ENCODE measurements around the gene KPNA3. TPM values are rescaled to one million over a fixed set of nuclear protein-coding genes. Genes with fewer than 3 reads are reported as not detected.

KPNA3 gene
- total RNA-seq, 1 donor from 2014 or later = 5.9 TPM

- Histone ChIP-seq H3K4me1 (peaks cover 0 to 3% of the 10 kb centered on the region in 2 donors), H3K27me3 (no peaks in the 10 kb centered on the region), H3K27ac (no peak overlapping the region), H3K36me3 (peaks cover 0 to 6% of the 10 kb centered on the region in 2 donors), H3K4me3 (no peak overlapping the region), H3K9me3 (no peaks in the 10 kb centered on the region)
- no peak for DNase-seq (ENCODE audit: low spot score in 2 of 2)
- intact Hi-C loops (cut with DNase I) = loop anchor here (5.0 to 10.0 kb wide), 2 partner anchors 242 to 389 kb away; partner anchors contain the start of gene SPRYD7
- TF ChIP-seq CTCF (IDR thresholded peaks at IDR 0.05) = no peak
These were observed 99.2 kb downstream of the KPNA3 start for GRCh38 chr13:49693191-49693733.

GRCh38 chr13:49690995-49691784, 101.3 kb downstream of the KPNA3 start, which contains the start of gene EBPL:
TSS of gene EBPL (minus strand) at chr13:49691486. CDS start at chr13:49691424, 62 bp downstream.
- Histone ChIP-seq H3K4me3 (peak within 1 kb of the TSS; percentile 84 to 93), H3K27ac (peak within 1 kb of the TSS; percentile 66 to 88), H3K9me3 (no peaks in the 10 kb centered on the region), H3K36me3 (no peaks in the 10 kb centered on the region), H3K4me1 (peaks cover 0 to 3% of the 10 kb centered on the region in 2 donors), H3K27me3 (no peaks in the 10 kb centered on the region)
- no peak for TF ChIP-seq CTCF (IDR thresholded peaks at IDR 0.05)
- peak; percentile 72 to 95 for DNase-seq (ENCODE audit: low spot score in 2 of 2)
- intact Hi-C loops (cut with DNase I) = loop anchor here (1.0 to 10.0 kb wide), 4 partner anchors 102 to 391 kb away; partner anchors contain the start of genes RCBTB1 and SPRYD7

GRCh38 chr13:49690133-49690994, 102.1 kb downstream of the KPNA3 start:
- Histone ChIP-seq H3K36me3 (no peaks in the 10 kb centered on the region), H3K4me3 (peak overlapping the region; percentile 84 to 93), H3K27ac (peak overlapping the region; percentile 66 to 88), H3K4me1 (peaks cover 0 to 3% of the 10 kb centered on the region in 2 donors), H3K9me3 (no peaks in the 10 kb centered on the region), H3K27me3 (no peaks in the 10 kb centered on the region)
- TF ChIP-seq CTCF (IDR thresholded peaks at IDR 0.05) = no peak
- intact Hi-C loops (cut with DNase I) = loop anchor here (2.0 to 10.0 kb wide), 3 partner anchors 106 to 392 kb away; partner anchors contain the start of genes RCBTB1 and SPRYD7
- DNase-seq (ENCODE audit: low spot score in 2 of 2) = no peak

GRCh38 chr13:49683489-49683888, 109.0 kb downstream of the KPNA3 start:
- Histone ChIP-seq H3K4me1 (no peaks in the 10 kb centered on the region), H3K36me3 (no peaks in the 10 kb centered on the region), H3K9me3 (no peaks in the 10 kb centered on the region), H3K4me3 (no peak overlapping the region), H3K27ac (no peak overlapping the region), H3K27me3 (no peaks in the 10 kb centered on the region)
- intact Hi-C loops (cut with DNase I) = no loop called here
- no peak for TF ChIP-seq CTCF (IDR thresholded peaks at IDR 0.05)
- DNase-seq (ENCODE audit: low spot score in 2 of 2) = no peak

- Histone ChIP-seq H3K9me3 (no peaks in the 10 kb centered on the region), H3K36me3 (no peaks in the 10 kb centered on the region), H3K4me1 (no peaks in the 10 kb centered on the region), H3K4me3 (no peak overlapping the region), H3K27ac (no peak overlapping the region), H3K27me3 (no peaks in the 10 kb centered on the region)
- no peak for TF ChIP-seq CTCF (IDR thresholded peaks at IDR 0.05)
- intact Hi-C loops (cut with DNase I) = no loop called here
- no peak for DNase-seq (ENCODE audit: low spot score in 2 of 2)
These were observed 110.5 kb downstream of the KPNA3 start for GRCh38 chr13:49681842-49682435.
